ENCODE results near the gene CLTA. TPM values are rescaled to one million over a fixed set of nuclear protein-coding genes. Genes with fewer than 3 reads are reported as not detected.
A peak's percentile ranks its signal among the peaks of the same experiment; 100 is the strongest.

Gene CLTA
- total RNA-seq, 1 donor from 2014 or later = 391 TPM

DNA sequence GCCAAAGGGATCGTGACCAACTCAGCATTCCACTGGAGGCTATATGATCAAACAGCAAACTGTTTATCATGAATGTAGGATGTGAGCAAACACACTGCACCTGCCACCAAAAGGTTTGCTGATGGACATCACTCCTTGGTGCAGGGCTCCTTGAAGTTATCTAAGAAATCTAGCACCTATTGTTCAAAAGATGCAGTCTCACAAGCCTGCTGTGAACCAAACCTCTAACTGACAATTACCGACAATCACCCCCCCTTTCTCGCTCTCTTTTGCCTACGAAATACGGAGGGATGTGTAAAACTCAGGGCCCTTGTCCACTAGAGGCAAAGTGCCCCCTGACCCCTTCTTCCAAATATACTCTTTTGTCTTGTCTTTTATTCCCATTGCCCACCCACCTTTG lies 2.5 kb upstream of the CLTA start:
- no peak for DNase-seq (ENCODE audit: low read depth)

DNA sequence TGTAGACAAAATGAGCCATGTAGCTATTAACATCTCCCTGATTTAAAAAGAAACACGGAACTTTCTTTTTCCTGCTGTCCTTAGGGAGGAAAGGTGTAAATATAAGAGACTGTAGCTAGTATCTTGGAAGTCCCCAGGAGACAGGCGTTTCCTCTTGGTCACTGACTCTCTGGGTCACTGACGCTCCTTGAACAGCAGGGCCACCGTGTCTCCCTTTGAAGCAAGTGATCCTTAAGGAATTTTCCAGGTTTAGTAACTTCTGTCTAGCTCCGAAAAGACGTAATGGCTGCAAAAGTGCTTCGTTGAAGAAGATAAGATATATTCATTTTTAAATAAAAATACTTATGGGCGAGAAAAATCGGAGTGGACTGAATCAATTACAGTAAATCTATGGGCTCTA lies 745 bp upstream of the CLTA start:
- DNase-seq (ENCODE audit: low read depth) = no peak

DNA sequence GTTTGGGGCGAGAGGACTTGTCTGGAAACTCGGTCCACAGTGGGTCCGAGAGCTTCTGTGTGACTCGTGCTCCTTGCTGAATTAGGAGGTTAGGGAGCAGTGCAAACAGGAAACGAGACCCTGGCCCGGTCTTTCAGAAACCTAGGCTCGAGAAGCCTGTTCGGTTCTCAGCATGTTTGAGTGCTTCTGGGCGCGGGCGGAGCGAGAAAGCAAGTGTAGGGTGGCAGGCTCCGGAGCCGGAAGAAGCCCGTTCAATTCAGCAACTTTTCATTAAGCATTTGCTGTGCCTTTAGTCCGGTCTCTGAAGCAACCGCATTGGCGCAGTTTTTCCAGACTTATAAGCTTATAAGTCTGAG lies 547 bp downstream of the CLTA start:
- DNase-seq (ENCODE audit: low read depth) = no peak

DNA sequence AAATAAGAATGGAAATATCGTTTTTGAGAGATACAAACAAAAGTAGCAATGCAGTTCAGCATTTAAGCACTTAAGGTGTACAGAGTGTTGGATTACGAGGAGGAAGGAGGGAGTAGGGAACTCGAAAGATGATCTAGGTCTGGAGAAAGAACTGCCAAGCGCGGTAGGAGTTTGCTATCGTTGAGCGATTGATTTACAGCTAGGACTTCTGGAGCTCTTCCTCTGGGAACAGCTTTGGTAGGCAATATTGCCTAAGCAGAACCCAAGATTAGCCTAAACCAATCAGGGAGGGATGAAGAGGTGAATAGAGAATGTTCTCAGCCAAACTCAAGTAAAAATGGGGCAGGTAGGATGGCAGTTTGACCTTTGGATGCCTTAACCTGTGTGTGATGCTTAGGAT lies 965 bp downstream of the CLTA start:
- DNase-seq (ENCODE audit: low read depth) = no peak

DNA sequence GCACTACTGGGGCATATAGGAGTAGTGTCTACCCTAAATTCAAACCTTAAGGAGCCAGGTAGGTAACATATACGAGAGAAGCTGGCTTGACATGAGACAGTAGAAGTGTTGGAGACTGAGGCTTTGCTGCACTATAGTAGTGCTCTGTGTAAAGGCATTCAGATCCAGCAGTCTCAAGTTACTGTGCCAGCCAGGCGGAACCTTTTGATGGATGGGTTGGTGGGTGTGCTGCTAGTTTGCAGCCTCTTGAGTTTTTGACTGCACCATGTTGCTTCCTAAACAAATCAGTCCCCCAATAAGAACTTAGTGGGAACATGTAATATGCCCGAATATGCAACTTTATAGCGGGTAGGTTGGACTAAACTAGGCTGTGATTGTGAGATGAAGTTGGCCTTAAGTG lies 1.5 kb downstream of the CLTA start:
- DNase-seq (ENCODE audit: low read depth) = peak; percentile 49

DNA sequence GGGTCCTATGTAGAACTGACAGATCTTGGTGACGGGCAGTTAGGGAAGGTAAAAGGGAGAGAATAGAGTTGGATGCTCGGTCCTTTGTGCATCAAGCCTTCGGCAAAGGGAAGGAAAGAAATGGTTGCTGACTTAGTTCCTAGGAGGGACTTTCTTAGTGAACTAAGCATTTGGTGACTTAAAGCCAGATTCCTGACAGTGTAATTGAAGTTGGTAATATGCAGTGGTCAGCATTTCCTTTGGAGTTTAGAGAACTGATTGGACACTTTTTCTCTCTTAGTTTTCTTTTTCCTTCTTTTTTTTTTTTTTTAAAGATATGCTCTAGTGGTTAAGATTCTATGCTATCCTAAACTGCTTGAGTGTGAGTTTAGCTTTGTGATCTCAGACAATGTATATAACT lies 2.3 kb downstream of the CLTA start:
- DNase-seq (ENCODE audit: low read depth) = no peak

DNA sequence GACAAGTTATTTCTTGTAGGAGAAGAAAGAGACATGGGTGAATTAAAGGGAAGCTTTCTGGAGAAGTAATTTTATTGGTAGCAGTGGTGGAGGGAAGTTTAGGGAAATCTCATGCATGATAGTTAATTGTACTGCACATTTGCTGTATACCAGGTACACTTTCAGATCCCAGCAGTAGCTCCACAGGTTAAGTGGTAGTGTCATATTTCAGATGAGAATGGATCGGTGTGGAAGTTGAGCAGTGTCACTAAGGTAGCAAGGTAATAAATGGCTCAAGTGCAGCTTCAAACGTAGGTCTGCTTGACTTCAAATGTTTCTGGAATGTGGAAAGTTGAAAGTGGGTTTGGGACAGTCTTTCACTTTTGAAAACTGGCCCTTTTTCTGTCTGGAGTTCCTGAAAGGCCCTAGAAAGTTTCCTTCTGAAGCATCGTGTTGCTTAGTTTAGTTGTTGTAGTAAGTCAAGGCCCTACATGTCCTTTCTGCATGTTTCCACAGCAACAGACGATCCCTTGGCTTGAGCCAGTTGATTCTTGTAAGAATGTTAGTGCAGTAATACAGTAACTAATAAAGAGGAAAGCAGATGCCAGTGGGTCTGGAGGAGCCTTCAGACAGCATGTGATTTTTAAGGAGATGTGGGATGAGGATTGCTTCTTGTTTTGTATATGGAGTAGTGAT lies 3.7 kb downstream of the CLTA start:
- DNase-seq (ENCODE audit: low read depth) = peak; percentile 75

DNA sequence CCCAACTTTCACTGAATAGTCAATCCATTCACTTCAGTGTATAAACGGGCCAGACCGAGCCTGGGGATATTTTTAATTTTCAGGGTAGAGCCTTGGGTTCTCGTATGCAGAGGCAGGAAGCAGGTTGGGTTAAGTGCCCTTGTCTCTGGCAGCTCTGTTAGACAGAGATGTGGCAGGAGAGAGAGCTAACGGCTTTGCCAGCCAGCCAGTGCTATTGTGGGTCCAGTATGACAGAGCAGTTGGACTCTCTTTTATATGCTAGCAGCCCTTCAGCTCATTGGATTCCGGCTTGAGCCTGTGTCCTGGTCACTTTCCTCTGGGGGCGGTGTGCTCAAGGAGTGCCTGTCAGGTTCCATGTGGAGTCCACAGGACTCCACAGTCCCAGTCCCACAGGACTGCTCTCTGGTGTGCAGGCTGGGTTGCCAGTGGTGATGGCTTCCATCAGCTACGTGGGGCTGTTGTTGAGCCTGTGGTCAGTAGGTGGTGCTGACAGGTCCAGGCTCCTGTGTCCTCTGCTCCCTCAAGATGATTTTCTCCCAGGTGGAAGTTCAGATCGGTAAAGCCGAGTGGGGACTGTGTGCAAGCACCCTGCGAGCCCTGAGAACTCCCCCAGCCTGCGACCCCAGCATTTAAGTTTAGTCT lies 14.3 kb downstream of the CLTA start:
- DNase-seq (ENCODE audit: low read depth) = no peak

DNA sequence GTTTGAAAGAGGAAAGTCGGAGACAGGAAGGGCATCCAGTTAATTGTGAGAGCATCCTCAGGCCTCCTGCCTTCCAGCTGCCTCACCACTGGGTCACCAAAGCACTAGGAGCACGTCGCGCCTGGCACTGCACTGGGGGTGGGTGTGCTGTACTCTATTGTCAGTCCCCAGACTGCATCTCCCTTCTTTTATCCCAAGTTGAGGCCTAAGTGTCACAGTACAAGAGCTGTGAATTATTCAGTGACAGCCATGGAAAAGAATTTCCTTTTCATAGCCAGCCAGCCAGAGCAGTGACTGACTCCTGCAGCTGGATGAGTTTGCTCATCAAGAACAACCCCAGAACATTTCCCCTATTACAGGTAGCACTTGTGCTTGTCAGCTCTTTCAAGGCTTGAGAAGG lies 16.3 kb downstream of the CLTA start:
- DNase-seq (ENCODE audit: low read depth) = peak; percentile 80

DNA sequence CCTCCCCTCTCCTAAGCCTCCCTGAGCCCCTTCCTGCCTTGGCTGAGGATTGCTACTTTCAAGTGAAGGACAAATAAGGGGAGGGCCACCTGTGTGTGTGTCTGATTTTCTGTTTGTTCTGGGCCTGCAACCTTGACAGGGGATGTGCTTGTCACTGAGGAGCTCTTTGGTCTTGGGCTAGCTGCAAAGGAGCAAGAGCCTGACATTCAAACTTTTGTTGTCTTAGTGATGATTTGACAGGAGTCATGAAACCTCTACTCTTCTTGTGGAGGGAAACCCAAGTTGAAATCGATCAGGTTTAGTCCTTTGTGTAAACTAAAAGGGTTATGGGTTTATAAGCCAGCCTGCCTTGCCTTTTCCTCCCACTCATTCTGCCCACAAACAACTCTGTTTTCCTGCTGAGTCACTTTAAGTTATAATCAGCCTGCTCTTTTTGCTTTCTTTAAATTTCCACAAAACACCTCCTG lies 16.9 kb downstream of the CLTA start:
- peak; percentile 86 for DNase-seq (ENCODE audit: low read depth)

DNA sequence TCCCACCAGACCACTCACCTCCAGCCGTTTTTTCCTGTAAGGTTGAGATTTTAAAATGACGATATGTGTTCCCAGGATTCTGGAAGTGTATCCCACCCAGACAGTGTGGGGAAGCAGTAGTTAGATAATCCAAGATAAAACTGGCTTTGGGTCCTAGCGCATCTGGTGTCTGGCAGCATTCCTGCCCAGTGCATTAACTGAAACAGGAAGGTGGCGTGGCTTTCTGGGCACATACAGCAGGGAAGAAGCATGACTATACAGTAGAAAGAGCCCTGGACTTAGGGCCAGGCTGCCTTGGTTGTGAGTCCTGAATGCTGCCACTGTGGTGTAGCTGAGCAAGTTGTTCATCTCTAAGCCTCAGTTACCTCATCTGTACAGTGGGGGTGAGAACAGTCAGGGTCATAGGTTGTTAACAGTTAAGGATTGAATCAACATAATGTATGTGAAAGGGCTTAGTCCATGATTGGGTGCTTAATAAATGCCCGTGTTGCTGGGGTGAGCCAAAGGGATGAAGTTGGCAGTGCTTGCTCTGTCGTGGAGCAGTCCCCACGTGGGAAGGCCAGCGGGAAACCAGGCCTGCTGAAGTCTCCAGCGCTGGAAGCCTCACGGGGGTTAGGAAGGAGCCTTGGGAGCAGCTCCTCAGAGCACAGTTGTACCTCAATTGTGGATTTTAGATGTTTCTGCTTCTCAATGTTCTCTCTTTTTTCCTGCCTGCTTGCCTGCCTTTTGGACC lies 18.0 kb downstream of the CLTA start:
- DNase-seq (ENCODE audit: low read depth) = no peak

DNA sequence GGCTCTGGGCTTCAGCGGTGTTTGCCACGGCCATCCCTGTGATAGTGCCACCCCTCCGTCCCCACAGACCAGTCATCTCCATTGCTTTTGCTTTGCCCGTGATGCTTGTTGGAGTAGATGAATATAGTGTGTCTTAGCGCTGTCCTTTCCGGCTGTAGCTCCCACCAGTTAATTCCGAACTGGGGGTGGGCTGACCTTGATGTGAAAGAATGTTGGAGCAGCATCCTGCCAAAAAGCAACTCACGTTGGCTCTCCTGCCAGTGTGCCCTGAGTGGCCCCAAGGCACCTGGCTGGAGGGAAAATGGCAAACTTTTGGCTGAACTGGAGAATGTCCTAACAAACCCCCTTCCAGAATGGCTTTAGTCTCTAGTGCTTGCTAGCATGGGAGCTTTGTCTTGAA lies 20.0 kb downstream of the CLTA start:
- DNase-seq (ENCODE audit: low read depth) = no peak

DNA sequence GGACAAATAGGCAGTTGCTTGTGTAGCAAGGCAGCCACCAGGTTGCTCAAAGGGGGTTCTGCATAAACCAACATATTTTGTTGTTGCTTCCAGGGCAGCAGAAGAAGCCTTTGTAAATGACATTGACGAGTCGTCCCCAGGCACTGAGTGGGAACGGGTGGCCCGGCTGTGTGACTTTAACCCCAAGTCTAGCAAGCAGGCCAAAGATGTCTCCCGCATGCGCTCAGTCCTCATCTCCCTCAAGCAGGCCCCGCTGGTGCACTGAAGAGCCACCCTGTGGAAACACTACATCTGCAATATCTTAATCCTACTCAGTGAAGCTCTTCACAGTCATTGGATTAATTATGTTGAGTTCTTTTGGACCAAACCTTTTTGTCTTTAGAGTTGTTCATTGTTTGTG lies 20.8 kb downstream of the CLTA start:
- no peak for DNase-seq (ENCODE audit: low read depth)

DNA sequence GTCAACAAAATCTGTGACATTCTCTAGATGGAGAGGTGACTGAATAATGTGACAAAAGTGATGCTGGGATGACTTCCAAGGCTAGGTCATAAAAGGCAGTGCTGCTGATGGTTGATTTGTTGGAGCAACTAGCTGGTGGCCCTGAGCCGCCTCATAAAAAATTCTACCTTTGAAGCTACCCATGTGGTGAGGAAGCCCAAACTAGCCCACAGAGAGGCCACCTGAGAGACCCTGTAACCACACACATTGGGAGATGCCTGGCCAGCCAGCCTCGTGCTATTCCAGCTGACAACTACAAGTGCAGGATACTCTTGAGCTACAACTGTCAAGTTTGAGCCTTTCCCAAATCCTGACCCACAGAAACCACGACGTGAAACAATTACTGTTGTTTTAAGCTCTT lies 22.7 kb downstream of the CLTA start:
- DNase-seq (ENCODE audit: low read depth) = no peak

DNA sequence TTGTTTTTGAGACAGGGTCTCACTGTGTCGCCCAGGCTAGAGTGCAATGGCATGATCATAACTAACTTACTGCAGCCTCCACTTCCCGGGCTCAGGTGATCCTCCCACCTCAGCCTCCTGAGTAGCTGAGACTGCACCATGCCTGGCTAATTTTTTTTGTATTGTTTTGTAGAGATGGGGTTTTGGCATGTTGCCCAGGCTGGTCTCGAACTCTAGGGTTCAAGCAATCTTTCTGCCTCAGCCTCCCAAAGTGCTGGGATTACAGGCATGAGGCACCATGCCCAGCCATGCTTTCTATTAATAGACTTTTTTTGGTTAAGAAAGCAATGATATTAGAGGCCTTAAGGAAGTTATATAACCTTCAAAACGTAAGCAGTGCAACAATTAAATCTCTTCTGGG lies 23.3 kb downstream of the CLTA start:
- DNase-seq (ENCODE audit: low read depth) = no peak

DNA sequence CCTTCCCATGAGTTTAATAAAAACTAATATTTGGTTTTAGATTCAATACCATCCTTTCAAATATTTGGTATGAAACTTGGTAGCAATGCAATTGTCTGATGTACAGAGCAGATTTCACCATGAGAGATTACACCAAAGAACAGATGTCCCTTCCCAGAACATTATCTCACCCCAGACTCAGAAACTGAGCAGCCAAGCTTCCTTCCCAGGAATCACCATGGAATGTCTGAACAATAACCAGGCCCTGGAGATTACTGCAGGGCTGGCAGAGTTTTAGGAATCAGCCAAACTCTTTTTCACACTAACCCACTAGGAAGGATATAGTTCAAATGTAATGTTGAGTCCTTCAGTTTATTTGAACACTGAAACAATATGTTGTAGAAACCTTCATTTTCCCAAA lies 23.9 kb downstream of the CLTA start:
- DNase-seq (ENCODE audit: low read depth) = no peak

DNA sequence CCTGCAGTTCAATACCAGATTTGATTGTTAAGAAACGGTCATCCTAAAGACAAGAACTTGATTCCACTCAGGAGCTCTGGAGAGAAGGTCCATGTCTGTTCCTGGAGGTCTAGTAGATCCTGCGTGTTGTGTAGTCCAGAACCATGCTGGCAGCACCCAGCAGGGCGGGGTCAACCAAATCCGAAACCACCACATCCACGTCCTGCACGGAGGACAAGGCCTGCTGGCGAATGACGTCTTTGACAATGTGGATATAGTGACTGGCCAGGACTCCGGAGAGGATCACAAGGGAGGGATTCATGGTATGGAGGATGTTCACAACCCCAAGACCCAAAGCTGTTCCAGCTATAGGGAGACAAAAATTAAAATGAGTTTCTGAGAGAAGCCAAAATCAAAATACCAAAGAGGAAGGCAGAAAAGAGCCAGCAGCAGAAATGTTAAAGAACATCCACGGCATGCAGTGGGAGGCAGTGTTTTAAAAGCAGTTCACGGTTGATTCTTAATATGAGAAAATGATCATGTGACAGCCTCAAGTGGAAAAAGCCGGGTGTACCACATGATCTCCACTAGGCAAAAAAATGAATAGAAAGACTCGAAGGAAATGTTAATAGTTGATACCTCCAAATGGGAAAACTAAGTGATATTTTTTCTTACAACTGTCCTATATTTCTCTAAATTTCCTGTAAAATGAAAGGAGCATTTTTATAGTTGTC lies 26.7 kb downstream of the CLTA start:
- no peak for DNase-seq (ENCODE audit: low read depth)

DNA sequence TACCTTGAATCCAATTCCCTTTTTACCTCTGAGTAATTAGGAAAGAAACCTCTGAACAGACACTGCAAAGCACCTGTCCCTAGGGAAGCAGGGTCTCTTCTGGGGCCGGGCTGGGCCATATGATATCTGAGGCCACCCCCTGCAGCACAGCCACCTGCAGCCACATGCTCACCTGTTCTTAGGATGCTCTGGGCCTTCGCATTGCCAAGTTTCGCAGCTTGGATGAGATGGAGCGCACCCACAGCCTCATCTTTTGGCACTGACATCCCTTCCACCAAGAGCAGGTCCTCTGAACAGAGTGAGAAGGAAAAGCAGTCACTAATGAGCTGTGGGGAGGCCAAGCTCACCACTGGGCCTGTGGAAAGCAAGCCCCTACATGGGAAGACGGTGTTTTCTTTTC lies 27.3 kb downstream of the CLTA start:
- DNase-seq (ENCODE audit: low read depth) = no peak

DNA sequence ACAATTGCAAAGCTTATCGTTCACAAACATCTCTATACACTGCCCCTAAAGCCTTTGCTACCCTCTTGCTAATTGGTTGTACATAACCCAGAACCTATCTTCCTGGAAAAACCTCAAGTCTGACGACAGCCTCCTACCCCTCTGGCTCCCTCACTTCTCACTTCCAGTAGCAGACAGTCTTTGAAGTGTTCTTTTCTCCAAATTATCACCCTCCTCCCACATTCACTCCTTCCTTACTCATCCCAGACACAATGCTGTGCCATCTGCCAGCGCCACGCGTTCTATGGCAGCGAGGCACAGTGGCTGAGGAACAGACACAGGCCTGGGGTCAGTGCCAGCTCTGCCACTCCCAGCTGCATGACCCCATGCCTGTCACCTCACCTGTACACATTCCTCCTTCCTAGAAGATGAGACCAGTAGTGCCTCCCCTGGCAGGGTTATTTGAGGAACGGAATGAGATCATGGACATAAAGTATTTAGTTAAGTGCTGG lies 27.7 kb downstream of the CLTA start:
- DNase-seq (ENCODE audit: low read depth) = peak; percentile 36

DNA sequence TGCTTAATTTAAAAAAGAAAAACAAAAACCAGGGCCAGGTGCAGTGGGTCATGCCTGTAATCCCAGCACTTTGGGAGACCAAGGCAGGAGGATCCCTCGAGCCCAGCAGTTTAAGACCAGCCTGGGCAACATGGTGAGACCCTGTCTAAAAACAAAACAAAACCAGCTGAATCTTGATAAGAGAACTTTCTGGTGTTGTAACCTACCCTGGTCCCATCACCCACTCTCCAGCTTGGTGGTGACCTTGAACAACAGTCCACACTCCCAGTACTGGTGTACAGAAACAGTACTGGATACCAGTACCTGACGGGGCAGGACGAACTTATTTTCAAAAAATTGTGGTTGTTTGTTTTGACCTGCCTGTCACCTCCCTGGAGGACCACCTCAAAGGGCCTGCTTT lies 30.9 kb downstream of the CLTA start:
- DNase-seq (ENCODE audit: low read depth) = no peak

DNA sequence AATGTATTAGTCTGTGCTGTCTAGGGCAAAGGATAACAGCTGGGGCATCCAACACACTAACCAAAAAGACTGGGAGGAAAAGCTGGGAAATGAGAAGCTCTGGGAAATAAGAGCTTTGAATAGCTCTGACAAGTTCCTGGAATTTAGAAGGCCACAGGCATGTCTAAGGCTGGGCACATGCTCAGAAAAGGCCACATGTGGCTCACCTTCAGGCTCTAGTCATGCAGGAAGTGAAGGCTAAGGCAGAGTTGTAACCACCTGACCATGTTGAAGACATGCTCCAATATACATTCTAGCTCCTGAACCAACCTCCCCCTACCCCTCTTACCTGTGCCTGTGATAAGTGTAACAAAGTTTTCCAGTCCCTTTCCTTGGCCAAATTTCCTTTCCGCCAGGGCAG lies 31.7 kb downstream of the CLTA start:
- DNase-seq (ENCODE audit: low read depth) = peak; percentile 40

DNA sequence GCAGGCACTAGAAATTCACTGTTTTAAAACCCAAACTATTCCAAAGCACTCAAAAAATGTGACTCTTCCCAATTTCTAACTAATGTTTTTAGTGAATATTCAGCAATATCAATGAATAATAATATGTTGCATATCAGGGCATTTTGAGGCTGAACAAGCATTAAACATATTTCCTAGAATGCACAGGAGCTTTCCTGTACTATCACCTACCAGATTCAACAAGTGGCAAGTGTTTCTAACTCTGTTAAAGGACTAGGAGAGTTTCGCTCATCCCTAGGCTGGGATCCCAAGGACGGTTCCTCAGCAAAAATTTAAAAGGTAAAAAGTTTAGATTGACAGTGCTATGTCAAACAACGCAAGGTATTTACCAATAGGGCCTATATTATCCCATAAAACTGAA lies 46.5 kb downstream of the CLTA start:
- no peak for DNase-seq (ENCODE audit: low read depth)

Measured in renal cortical epithelial cell (primary cell).